Sciatic nerve (tissue), 1 donor: ENCODE measurements around the gene ZW10. TPM values are rescaled to one million over a fixed set of nuclear protein-coding genes. Genes with fewer than 3 reads are reported as not detected.

Experiments
- total RNA-seq: library from RNA; stranded (reverse); fragmentation: NEBNext Ultra II Directional; extraction: Animal tissue kit (Norgen Biotek cat#: 25700); gene quantifications from one replicate; pipeline ENCODE4 v1.2.1, GENCODE V29; 2021
- donor health status: DM: no; HTN: no; CAD: no.

ZW10 gene
- total RNA-seq, 1 donor from 2014 or later: 11.6 TPM

Other genes starting within 250 kb of the ZW10 start
- gene TMPRSS5, start 67.4 kb downstream of the ZW10 start, total RNA-seq: 35.0 TPM
- not detected for gene CLDN25, start 6.1 kb upstream of the ZW10 start, total RNA-seq
- 23.0 TPM for gene USP28, start 101.9 kb upstream of the ZW10 start, total RNA-seq
- not detected for gene HTR3B, start 131.1 kb upstream of the ZW10 start, total RNA-seq
- gene HTR3A, start 201.4 kb upstream of the ZW10 start, total RNA-seq: not detected